ENCODE data around the gene NCR2.

Gene NCR2

GRCh38 chr6:41376176-41376575 lies 40.8 kb downstream of the NCR2 start:
- H3K36me3 ChIP-seq (replicated peaks): no peaks in the 10 kb centered on the region
- no peak overlapping the region for H3K27ac ChIP-seq
- no peak overlapping the region for H3K4me3 ChIP-seq (ENCODE audit: low read depth, low read length)
- peaks cover 65% of the 10 kb centered on the region for H3K27me3 ChIP-seq (replicated peaks)
- no peak for TF ChIP-seq CTCF (IDR thresholded peaks at IDR 0.05; ENCODE audit: low read depth, low read length, missing control alignments)
- no peak for DNase-seq
- in situ Hi-C loops (cut with HindIII; ENCODE audit: low pct_ligation_motif_present, low sequenced_read_pairs): no loop called here

- no peaks in the 10 kb centered on the region for H3K36me3 ChIP-seq (replicated peaks)
- no peak for DNase-seq
- in situ Hi-C loops (cut with HindIII; ENCODE audit: low pct_ligation_motif_present, low sequenced_read_pairs): no loop called here
- no peak overlapping the region for H3K27ac ChIP-seq
- TF ChIP-seq CTCF (IDR thresholded peaks at IDR 0.05; ENCODE audit: low read depth, low read length, missing control alignments): no peak
- H3K27me3 ChIP-seq (replicated peaks): peaks cover 61% of the 10 kb centered on the region
- no peak overlapping the region for H3K4me3 ChIP-seq (ENCODE audit: low read depth, low read length)
Observed at GRCh38 chr6:41377071-41377470, 41.7 kb downstream of the NCR2 start.

- Histone ChIP-seq H3K36me3 (replicated peaks) (no peaks in the 10 kb centered on the region), H3K27ac (no peak overlapping the region), H3K4me3 (ENCODE audit: low read depth, low read length) (no peak overlapping the region), H3K27me3 (replicated peaks) (peaks cover 46% of the 10 kb centered on the region)
- no peak for TF ChIP-seq CTCF (IDR thresholded peaks at IDR 0.05; ENCODE audit: low read depth, low read length, missing control alignments)
- in situ Hi-C loops (cut with HindIII; ENCODE audit: low pct_ligation_motif_present, low sequenced_read_pairs): no loop called here
- DNase-seq: no peak
Observed at GRCh38 chr6:41379306-41379705, 43.9 kb downstream of the NCR2 start.

- no peak overlapping the region for H3K27ac ChIP-seq
- in situ Hi-C loops (cut with HindIII; ENCODE audit: low pct_ligation_motif_present, low sequenced_read_pairs): no loop called here
Observed at GRCh38 chr6:41386594-41386993, 51.2 kb downstream of the NCR2 start.

GRCh38 chr6:41392246-41392645 lies 56.8 kb downstream of the NCR2 start:
- in situ Hi-C loops (cut with HindIII; ENCODE audit: low pct_ligation_motif_present, low sequenced_read_pairs): no loop called here
- H3K27me3 ChIP-seq (replicated peaks): peaks cover 6% of the 10 kb centered on the region

More at GRCh38 chr6:41386594-41386993, 51.2 kb downstream of the NCR2 start:
- no peak for TF ChIP-seq CTCF (IDR thresholded peaks at IDR 0.05; ENCODE audit: low read depth, low read length, missing control alignments)
- Histone ChIP-seq H3K36me3 (replicated peaks) (no peaks in the 10 kb centered on the region), H3K4me3 (ENCODE audit: low read depth, low read length) (no peak overlapping the region), H3K27me3 (replicated peaks) (peaks cover 23% of the 10 kb centered on the region)
- no peak for DNase-seq

More at GRCh38 chr6:41392246-41392645, 56.8 kb downstream of the NCR2 start:
- Histone ChIP-seq H3K4me3 (ENCODE audit: low read depth, low read length) (no peak overlapping the region), H3K27ac (no peak overlapping the region), H3K36me3 (replicated peaks) (no peaks in the 10 kb centered on the region)
- no peak for TF ChIP-seq CTCF (IDR thresholded peaks at IDR 0.05; ENCODE audit: low read depth, low read length, missing control alignments)
- no peak for DNase-seq

Measured in brain microvascular endothelial cell (primary cell).